OCI-LY7 (cell line): Measurements from ENCODE around the gene ATP6V0E2. TPM values are rescaled to one million over a fixed set of nuclear protein-coding genes. Genes with fewer than 3 reads are reported as not detected.

Experiments
- BruUV-seq: library from RNA; stranded (reverse); fragments of 400-500 nt; replicated peaks from 2 replicates; lab custom pipeline; 2021; lab: Mats Ljungman, UMichigan
- CTCF ChIA-PET: fragments of 300-600 bp; sonication (Branson Sonifier 250); formaldehyde crosslinking; loops from one replicate; lab custom pipeline; 2022; ENCODE audit warnings: antibody characterized with exemption; ENCODE audit not compliant: unreplicated experiment; lab: Charles Lee
- POLR2A ChIA-PET: fragments of 300-600 bp; sonication (Branson Sonifier 250); formaldehyde crosslinking; loops from one replicate; lab custom pipeline; 2022; ENCODE audit warnings: antibody characterized with exemption; lab: Charles Lee
- DNase-seq: peaks from one replicate; pipeline ENCODE4 v3.0.0-alpha.2; 2015; ENCODE audit warnings: low spot score
- H2AFZ ChIP-seq: fragments of 200-600 bp; sonication (generic), shearing (Covaris generic); 2 replicates; pipeline ENCODE4 v1.6.1; 2014; ENCODE audit warnings: mild to moderate bottlenecking, antibody characterized with exemption, low read length, moderate library complexity
- H3K27ac ChIP-seq: fragments of 200-600 bp; sonication (generic); 2 replicates; pipeline ENCODE4 v1.5.1; 2014; ENCODE audit warnings: mixed run types, low read depth, mild to moderate bottlenecking, moderate library complexity, low read length, inconsistent platforms; ENCODE audit not compliant: poor library complexity, severe bottlenecking
- H3K36me3 ChIP-seq: fragments of 200-600 bp; sonication (generic); 2 replicates; pipeline ENCODE4 v1.6.1; 2014; ENCODE audit warnings: mild to moderate bottlenecking, antibody characterized with exemption, low read length, moderate library complexity, mixed read lengths; ENCODE audit not compliant: insufficient read depth
- H3K4me1 ChIP-seq: fragments of 200-600 bp; sonication (generic); 2 replicates; pipeline ENCODE4 v1.5.1; 2014; ENCODE audit warnings: mild to moderate bottlenecking, low read length; ENCODE audit not compliant: insufficient read depth, poor library complexity, severe bottlenecking
- H3K4me2 ChIP-seq: fragments of 200-600 bp; sonication (generic); 2 replicates; pipeline ENCODE4 v1.6.1; 2014; ENCODE audit warnings: mild to moderate bottlenecking, low read length
- H3K4me3 ChIP-seq: fragments of 200-600 bp; sonication (generic); 2 replicates; pipeline ENCODE4 v1.5.1; 2014; ENCODE audit warnings: mild to moderate bottlenecking, low read depth, low read length; ENCODE audit not compliant: poor library complexity, severe bottlenecking
- H3K79me2 ChIP-seq: fragments of 200-600 bp; sonication (generic); 2 replicates; pipeline ENCODE4 v1.6.1; 2016; ENCODE audit warnings: low read depth, mild to moderate bottlenecking, low read length, moderate library complexity, mixed read lengths; ENCODE audit not compliant: insufficient read depth
- H3K9me2 ChIP-seq: fragments of 200-600 bp; sonication (generic); 2 replicates; pipeline ENCODE4 v1.6.1; 2016; ENCODE audit warnings: mild to moderate bottlenecking, low read length, mixed read lengths; ENCODE audit not compliant: insufficient read depth
- H3K9me3 ChIP-seq: fragments of 200-600 bp; sonication (generic); 2 replicates; pipeline ENCODE4 v1.6.1; 2014; ENCODE audit warnings: mild to moderate bottlenecking, mixed run types, low read length, mixed read lengths
- H4K20me1 ChIP-seq: fragments of 200-600 bp; sonication (generic); 2 replicates; pipeline ENCODE4 v1.6.1; 2014; ENCODE audit warnings: mild to moderate bottlenecking, antibody characterized with exemption, low read length, moderate library complexity, mixed read lengths; ENCODE audit not compliant: insufficient read depth
- EZH2phosphoT487 ChIP-seq: fragments of 200-600 bp; sonication (generic); IDR thresholded peaks from 2 replicates; pipeline ENCODE4 v1.6.1; 2018; ENCODE audit warnings: low read depth, borderline replicate concordance, mild to moderate bottlenecking, mixed run types, antibody characterized with exemption, low read length, moderate library complexity, mixed read lengths
- intact Hi-C: fragments of 100-400 bp; cut with micrococcal nuclease; formaldehyde crosslinking; loops from one replicate; pipeline ENCODE4 v1.10.0; 2022; ENCODE audit not compliant: unreplicated experiment
- total RNA-seq, 2 experiments: library from RNA; depleted of rRNA in 1 of 2; stranded (reverse); fragments of >200 nt in 1 of 2; shearing (Covaris generic) in 1 of 2; gene quantifications; 2 replicates each; pipeline ENCODE4 v1.2.3, GENCODE V29; 2014 to 2022
- TF ChIP-seq, protein P1 (sequence below): fragments of 200-600 bp; sonication (generic); conservative IDR thresholded peaks from 2 replicates; pipeline ENCODE4 v1.5.1; 2014; ENCODE audit warnings: mild to moderate bottlenecking, antibody characterized with exemption, low read length, moderate library complexity, mixed read lengths

ATP6V0E2 gene
- total RNA-seq, 2 experiments from 2014 or later, result 38.6 to 48.1 TPM

DNA sequence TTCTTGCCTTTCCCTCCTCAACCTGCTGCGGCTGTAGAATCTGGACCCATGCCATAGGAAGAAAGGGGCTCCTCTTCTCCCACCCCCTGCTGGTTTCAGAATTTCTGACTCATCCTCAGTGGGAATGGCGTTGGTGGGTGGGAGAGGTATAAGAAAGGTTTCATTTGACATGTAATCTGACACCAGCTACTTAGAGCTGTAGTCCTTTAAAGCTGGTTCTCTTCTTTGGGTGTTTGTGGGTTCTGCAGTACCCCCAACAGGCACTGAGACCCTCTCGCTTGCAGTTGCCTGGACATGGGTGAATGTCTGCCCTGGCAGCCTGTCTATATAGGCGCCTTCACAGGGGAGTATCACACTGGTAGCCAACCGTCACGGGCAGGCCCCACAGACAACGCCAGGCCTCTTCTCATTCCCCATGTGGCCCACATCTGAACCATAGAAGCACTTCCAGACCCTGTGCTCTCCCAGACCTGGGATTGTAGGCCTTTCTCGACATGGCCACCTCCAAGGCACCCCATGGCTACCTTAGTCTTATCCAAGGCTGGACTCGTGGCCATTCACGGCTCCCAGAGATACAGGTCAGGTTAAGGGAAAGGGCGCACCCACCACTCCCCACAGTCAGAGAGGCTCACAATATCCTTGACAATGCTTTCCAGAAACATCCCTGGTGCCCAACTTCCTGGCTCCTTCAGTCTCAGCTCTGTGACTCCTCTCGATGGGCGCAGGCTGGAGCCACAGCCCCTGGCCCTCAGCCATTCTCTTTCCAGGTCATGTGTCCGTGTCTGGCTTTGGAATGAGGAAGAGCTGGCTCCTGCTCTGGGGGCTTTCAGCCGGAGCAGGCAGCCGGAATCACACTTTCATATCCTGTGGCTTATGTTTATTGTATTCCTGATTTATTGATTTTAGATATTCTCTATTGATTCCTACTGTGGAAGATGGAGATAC is 18.1 kb upstream of the ATP6V0E2 start:
- intact Hi-C loops, result no loop called here
- no peaks in the 10 kb centered on the region for H3K9me3 ChIP-seq
- H3K4me2 ChIP-seq, result no peak overlapping the region
- H4K20me1 ChIP-seq, result no peaks in the 10 kb centered on the region
- no peak for DNase-seq
- H3K36me3 ChIP-seq, result no peaks in the 10 kb centered on the region
- H2AFZ ChIP-seq, result no peak overlapping the region
- H3K4me3 ChIP-seq, result no peak overlapping the region
- TF ChIP-seq, protein P1, sequence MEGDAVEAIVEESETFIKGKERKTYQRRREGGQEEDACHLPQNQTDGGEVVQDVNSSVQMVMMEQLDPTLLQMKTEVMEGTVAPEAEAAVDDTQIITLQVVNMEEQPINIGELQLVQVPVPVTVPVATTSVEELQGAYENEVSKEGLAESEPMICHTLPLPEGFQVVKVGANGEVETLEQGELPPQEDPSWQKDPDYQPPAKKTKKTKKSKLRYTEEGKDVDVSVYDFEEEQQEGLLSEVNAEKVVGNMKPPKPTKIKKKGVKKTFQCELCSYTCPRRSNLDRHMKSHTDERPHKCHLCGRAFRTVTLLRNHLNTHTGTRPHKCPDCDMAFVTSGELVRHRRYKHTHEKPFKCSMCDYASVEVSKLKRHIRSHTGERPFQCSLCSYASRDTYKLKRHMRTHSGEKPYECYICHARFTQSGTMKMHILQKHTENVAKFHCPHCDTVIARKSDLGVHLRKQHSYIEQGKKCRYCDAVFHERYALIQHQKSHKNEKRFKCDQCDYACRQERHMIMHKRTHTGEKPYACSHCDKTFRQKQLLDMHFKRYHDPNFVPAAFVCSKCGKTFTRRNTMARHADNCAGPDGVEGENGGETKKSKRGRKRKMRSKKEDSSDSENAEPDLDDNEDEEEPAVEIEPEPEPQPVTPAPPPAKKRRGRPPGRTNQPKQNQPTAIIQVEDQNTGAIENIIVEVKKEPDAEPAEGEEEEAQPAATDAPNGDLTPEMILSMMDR, result no peak
- TF ChIP-seq EZH2phosphoT487, result no peak
- H3K79me2 ChIP-seq, result no peaks in the 10 kb centered on the region
- CTCF ChIA-PET, result interaction anchor here (1.2 kb wide), 1 partner anchor 14 kb away, joined by 3 read pairs; no protein-coding TSS in a partner anchor
- H3K4me1 ChIP-seq, result no peaks in the 10 kb centered on the region
- POLR2A ChIA-PET, result interaction anchor here (0.6 to 1.0 kb wide), 2 partner anchors 16 to 1502 kb away, joined by 3 to 4 read pairs; no protein-coding TSS in a partner anchor
- no peak overlapping the region for H3K27ac ChIP-seq
- no peaks in the 10 kb centered on the region for H3K9me2 ChIP-seq
- BruUV-seq, result no TSS peak

DNA sequence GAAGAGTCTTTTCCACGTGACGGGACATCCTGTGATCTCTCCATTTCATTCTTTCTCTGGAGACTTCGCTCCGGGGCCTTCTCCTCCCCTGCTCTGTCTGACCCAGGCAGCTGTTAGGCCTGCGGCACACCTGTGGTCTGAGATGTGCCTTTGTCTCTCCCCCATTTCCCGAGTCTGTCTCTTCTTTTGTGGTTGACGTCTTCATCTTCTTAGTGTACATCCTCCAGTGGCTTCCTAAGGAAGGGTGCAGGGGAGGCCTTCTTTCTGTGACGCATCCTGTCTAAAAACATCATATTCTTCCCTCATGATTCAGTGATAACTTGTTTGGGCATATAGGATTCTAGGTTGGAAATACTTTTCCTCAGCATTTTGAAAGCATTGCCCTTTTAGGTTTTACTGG is 17.2 kb upstream of the ATP6V0E2 start:
- Histone ChIP-seq H3K9me2 (no peaks in the 10 kb centered on the region), H3K27ac (no peak overlapping the region), H3K36me3 (no peaks in the 10 kb centered on the region), H3K4me3 (no peak overlapping the region), H3K4me2 (no peak overlapping the region), H4K20me1 (no peaks in the 10 kb centered on the region), H3K9me3 (no peaks in the 10 kb centered on the region), H2AFZ (no peak overlapping the region), H3K4me1 (no peaks in the 10 kb centered on the region), H3K79me2 (no peaks in the 10 kb centered on the region)
- no peak for DNase-seq
- intact Hi-C loops, result no loop called here
- ChIA-PET POLR2A (no interaction called here), CTCF (no interaction called here)
- no TSS peak for BruUV-seq
- TF ChIP-seq, protein P1, result no peak

DNA sequence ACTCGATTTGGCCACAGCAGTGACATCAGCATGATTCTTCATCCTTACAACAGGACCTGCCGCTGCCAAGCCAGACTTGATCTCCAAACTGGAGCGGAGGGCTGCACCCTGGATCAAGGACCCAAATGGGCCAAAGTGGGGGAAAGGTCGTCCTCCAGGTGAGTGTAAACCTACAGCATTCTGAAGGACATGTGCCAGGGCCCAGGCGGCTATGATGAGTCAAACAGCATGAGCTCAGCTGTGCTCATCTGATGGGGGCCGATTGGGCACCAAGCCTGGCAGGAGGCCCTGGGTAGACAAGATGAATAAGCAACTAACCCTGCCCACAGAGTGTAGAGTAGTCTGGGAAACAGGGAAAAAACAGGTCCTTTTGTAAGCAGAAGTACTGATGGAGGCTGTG is 14.4 kb upstream of the ATP6V0E2 start:
- H3K4me1 ChIP-seq, result no peaks in the 10 kb centered on the region
- no peak overlapping the region for H3K4me3 ChIP-seq
- H3K9me2 ChIP-seq, result no peaks in the 10 kb centered on the region
- DNase-seq, result no peak
- intact Hi-C loops, result no loop called here
- no peak overlapping the region for H3K4me2 ChIP-seq
- H3K27ac ChIP-seq, result no peak overlapping the region
- no peak for TF ChIP-seq EZH2phosphoT487
- TF ChIP-seq, protein P1, result no peak
- no peaks in the 10 kb centered on the region for H3K79me2 ChIP-seq
- no TSS peak for BruUV-seq
- H3K9me3 ChIP-seq, result no peaks in the 10 kb centered on the region
- H4K20me1 ChIP-seq, result no peaks in the 10 kb centered on the region
- POLR2A ChIA-PET, result no interaction called here
- CTCF ChIA-PET, result no interaction called here
- no peaks in the 10 kb centered on the region for H3K36me3 ChIP-seq
- H2AFZ ChIP-seq, result no peak overlapping the region
